ENCODE results near the gene F2R. TPM values are rescaled to one million over a fixed set of nuclear protein-coding genes. Genes with fewer than 3 reads are reported as not detected.

F2R gene
- total and polyA plus RNA-seq, 2 experiments from 2014 or later: 15.0 to 26.0 TPM

GRCh38 chr5:76723906-76724305, 8.0 kb downstream of the F2R start:
- Histone ChIP-seq H3K4me1 (ENCODE audit: insufficient read depth) (no peaks in the 10 kb centered on the region), H3K4me3 (no peak overlapping the region), H3K79me2 (replicated peaks; ENCODE audit: insufficient read depth) (peaks cover 57% of the 10 kb centered on the region), H3K27me3 (ENCODE audit: insufficient read depth) (no peaks in the 10 kb centered on the region), H3K4me2 (no peak overlapping the region), H3K9me2 (ENCODE audit: insufficient read depth) (no peaks in the 10 kb centered on the region; the same call in 1 of the 2 replicates), H3K27ac (ENCODE audit: low read depth) (no peak overlapping the region), H2AFZ (no peak overlapping the region), H3F3A (replicated peaks; ENCODE audit: low read depth) (no peaks in the 10 kb centered on the region), H4K20me1 (replicated peaks; ENCODE audit: insufficient read depth) (peaks cover 3% of the 10 kb centered on the region; the same call in 1 of the 2 replicates), H3K36me3 (ENCODE audit: insufficient read depth) (peaks cover 7% of the 10 kb centered on the region; the same call in 1 of the 2 replicates)
- Mint-ChIP-seq H3K27me3 (ENCODE audit: insufficient read depth, low read depth, poor library complexity) (no peaks in the 10 kb centered on the region), H3K36me3 (ENCODE audit: low read depth) (peaks cover 13% of the 10 kb centered on the region), H3K4me3 (no peak overlapping the region), H3K9me3 (peaks cover 8% of the 10 kb centered on the region), H3K4me1 (peaks cover 6% of the 10 kb centered on the region; the same call in 2 of the 3 replicates), H3K27ac (no peak overlapping the region)
- DNase-seq (ENCODE audit: low spot score) (no peak), ATAC-seq (no peak)
- no peak for TF ChIP-seq EZH2phosphoT487 (IDR thresholded peaks at IDR 0.05; ENCODE audit: unreplicated experiment)
- no peak for TF ChIP-seq POLR2AphosphoS5 (IDR thresholded peaks at IDR 0.05; ENCODE audit: low read depth)
- no peak for TF ChIP-seq ZNF331 (CRISPR knock-in tag; IDR thresholded peaks at IDR 0.05; ENCODE audit: low read depth)
- TF ChIP-seq, protein P1, sequence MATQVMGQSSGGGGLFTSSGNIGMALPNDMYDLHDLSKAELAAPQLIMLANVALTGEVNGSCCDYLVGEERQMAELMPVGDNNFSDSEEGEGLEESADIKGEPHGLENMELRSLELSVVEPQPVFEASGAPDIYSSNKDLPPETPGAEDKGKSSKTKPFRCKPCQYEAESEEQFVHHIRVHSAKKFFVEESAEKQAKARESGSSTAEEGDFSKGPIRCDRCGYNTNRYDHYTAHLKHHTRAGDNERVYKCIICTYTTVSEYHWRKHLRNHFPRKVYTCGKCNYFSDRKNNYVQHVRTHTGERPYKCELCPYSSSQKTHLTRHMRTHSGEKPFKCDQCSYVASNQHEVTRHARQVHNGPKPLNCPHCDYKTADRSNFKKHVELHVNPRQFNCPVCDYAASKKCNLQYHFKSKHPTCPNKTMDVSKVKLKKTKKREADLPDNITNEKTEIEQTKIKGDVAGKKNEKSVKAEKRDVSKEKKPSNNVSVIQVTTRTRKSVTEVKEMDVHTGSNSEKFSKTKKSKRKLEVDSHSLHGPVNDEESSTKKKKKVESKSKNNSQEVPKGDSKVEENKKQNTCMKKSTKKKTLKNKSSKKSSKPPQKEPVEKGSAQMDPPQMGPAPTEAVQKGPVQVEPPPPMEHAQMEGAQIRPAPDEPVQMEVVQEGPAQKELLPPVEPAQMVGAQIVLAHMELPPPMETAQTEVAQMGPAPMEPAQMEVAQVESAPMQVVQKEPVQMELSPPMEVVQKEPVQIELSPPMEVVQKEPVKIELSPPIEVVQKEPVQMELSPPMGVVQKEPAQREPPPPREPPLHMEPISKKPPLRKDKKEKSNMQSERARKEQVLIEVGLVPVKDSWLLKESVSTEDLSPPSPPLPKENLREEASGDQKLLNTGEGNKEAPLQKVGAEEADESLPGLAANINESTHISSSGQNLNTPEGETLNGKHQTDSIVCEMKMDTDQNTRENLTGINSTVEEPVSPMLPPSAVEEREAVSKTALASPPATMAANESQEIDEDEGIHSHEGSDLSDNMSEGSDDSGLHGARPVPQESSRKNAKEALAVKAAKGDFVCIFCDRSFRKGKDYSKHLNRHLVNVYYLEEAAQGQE (IDR thresholded peaks at IDR 0.05; ENCODE audit: unreplicated experiment): no peak
- TF ChIP-seq JUNB (IDR thresholded peaks at IDR 0.05; ENCODE audit: unreplicated experiment): no peak
- no peak for TF ChIP-seq ETS1 (IDR thresholded peaks at IDR 0.05)
- TF ChIP-seq CTCF (conservative IDR thresholded peaks at IDR 0.05; ENCODE audit: low read depth in 2 of 2): no peak
- no peak for TF ChIP-seq CREB1 (CRISPR knock-in tag; IDR thresholded peaks at IDR 0.05; ENCODE audit: low read depth)

DNA sequence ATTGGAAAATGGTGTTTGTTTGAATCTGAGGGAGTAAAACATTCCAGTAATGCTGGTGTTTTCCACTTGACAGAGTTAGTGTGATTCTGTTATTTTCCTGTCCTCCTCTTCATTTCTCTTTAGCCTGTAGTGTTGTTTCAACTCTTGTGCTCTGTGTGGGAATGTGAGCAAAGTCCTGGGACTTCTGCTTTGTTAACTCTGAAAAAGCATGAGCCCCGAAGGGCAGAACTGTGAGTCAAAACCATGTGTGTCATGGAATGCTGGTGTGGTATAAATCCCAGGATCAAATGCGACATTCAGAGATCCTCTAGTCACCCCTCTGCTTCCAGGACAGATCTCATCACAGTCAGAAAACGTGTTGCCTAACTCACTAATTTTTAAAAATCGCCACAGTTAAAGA, 8.9 kb downstream of the F2R start:
- peaks cover 55% of the 10 kb centered on the region for H3K79me2 ChIP-seq (replicated peaks; ENCODE audit: insufficient read depth)
- ATAC-seq (no peak), DNase-seq (ENCODE audit: low spot score) (no peak)
- no peaks in the 10 kb centered on the region for H3K27me3 ChIP-seq (ENCODE audit: insufficient read depth)
- Mint-ChIP-seq H3K9me3 (peaks cover 17% of the 10 kb centered on the region), H3K27ac (no peak overlapping the region), H3K36me3 (ENCODE audit: low read depth) (peaks cover 22% of the 10 kb centered on the region), H3K4me3 (no peak overlapping the region), H3K4me1 (peaks cover 6% of the 10 kb centered on the region; the same call in 2 of the 3 replicates), H3K27me3 (ENCODE audit: insufficient read depth, low read depth, poor library complexity) (no peaks in the 10 kb centered on the region)
- no peak overlapping the region for H3K4me3 ChIP-seq
- H3K9me2 ChIP-seq (ENCODE audit: insufficient read depth): no peaks in the 10 kb centered on the region; the same call in 1 of the 2 replicates
- no peaks in the 10 kb centered on the region; the same call in 1 of the 2 replicates for H4K20me1 ChIP-seq (replicated peaks; ENCODE audit: insufficient read depth)
- H3F3A ChIP-seq (replicated peaks; ENCODE audit: low read depth): no peaks in the 10 kb centered on the region
- H3K27ac ChIP-seq (ENCODE audit: low read depth): no peak overlapping the region
- H2AFZ ChIP-seq: no peak overlapping the region
- no peaks in the 10 kb centered on the region for H3K4me1 ChIP-seq (ENCODE audit: insufficient read depth)
- no peak overlapping the region for H3K4me2 ChIP-seq
- peaks cover 7% of the 10 kb centered on the region; the same call in 1 of the 2 replicates for H3K36me3 ChIP-seq (ENCODE audit: insufficient read depth)
- TF ChIP-seq ZNF114 (CRISPR knock-in tag; IDR thresholded peaks at IDR 0.05): no peak
- TF ChIP-seq, protein P2, sequence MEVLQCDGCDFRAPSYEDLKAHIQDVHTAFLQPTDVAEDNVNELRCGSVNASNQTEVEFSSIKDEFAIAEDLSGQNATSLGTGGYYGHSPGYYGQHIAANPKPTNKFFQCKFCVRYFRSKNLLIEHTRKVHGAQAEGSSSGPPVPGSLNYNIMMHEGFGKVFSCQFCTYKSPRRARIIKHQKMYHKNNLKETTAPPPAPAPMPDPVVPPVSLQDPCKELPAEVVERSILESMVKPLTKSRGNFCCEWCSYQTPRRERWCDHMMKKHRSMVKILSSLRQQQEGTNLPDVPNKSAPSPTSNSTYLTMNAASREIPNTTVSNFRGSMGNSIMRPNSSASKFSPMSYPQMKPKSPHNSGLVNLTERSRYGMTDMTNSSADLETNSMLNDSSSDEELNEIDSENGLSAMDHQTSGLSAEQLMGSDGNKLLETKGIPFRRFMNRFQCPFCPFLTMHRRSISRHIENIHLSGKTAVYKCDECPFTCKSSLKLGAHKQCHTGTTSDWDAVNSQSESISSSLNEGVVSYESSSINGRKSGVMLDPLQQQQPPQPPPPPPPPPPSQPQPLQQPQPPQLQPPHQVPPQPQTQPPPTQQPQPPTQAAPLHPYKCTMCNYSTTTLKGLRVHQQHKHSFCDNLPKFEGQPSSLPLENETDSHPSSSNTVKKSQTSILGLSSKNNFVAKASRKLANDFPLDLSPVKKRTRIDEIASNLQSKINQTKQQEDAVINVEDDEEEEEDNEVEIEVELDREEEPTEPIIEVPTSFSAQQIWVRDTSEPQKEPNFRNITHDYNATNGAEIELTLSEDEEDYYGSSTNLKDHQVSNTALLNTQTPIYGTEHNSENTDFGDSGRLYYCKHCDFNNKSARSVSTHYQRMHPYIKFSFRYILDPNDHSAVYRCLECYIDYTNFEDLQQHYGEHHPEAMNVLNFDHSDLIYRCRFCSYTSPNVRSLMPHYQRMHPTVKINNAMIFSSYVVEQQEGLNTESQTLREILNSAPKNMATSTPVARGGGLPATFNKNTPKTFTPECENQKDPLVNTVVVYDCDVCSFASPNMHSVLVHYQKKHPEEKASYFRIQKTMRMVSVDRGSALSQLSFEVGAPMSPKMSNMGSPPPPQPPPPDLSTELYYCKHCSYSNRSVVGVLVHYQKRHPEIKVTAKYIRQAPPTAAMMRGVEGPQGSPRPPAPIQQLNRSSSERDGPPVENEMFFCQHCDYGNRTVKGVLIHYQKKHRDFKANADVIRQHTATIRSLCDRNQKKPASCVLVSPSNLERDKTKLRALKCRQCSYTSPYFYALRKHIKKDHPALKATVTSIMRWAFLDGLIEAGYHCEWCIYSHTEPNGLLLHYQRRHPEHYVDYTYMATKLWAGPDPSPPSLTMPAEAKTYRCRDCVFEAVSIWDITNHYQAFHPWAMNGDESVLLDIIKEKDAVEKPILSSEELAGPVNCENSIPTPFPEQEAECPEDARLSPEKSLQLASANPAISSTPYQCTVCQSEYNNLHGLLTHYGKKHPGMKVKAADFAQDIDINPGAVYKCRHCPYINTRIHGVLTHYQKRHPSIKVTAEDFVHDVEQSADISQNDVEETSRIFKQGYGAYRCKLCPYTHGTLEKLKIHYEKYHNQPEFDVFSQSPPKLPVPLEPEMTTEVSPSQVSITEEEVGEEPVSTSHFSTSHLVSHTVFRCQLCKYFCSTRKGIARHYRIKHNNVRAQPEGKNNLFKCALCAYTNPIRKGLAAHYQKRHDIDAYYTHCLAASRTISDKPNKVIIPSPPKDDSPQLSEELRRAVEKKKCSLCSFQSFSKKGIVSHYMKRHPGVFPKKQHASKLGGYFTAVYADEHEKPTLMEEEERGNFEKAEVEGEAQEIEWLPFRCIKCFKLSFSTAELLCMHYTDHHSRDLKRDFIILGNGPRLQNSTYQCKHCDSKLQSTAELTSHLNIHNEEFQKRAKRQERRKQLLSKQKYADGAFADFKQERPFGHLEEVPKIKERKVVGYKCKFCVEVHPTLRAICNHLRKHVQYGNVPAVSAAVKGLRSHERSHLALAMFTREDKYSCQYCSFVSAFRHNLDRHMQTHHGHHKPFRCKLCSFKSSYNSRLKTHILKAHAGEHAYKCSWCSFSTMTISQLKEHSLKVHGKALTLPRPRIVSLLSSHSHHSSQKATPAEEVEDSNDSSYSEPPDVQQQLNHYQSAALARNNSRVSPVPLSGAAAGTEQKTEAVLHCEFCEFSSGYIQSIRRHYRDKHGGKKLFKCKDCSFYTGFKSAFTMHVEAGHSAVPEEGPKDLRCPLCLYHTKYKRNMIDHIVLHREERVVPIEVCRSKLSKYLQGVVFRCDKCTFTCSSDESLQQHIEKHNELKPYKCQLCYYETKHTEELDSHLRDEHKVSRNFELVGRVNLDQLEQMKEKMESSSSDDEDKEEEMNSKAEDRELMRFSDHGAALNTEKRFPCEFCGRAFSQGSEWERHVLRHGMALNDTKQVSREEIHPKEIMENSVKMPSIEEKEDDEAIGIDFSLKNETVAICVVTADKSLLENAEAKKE (CRISPR knock-in tag; IDR thresholded peaks at IDR 0.05): no peak
